ENCODE results near the gene PBRM1.

GRCh38 chr3:52671676-52672075 is 14.0 kb downstream of the PBRM1 start:
- TF ChIP-seq, protein P1, sequence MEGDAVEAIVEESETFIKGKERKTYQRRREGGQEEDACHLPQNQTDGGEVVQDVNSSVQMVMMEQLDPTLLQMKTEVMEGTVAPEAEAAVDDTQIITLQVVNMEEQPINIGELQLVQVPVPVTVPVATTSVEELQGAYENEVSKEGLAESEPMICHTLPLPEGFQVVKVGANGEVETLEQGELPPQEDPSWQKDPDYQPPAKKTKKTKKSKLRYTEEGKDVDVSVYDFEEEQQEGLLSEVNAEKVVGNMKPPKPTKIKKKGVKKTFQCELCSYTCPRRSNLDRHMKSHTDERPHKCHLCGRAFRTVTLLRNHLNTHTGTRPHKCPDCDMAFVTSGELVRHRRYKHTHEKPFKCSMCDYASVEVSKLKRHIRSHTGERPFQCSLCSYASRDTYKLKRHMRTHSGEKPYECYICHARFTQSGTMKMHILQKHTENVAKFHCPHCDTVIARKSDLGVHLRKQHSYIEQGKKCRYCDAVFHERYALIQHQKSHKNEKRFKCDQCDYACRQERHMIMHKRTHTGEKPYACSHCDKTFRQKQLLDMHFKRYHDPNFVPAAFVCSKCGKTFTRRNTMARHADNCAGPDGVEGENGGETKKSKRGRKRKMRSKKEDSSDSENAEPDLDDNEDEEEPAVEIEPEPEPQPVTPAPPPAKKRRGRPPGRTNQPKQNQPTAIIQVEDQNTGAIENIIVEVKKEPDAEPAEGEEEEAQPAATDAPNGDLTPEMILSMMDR (conservative IDR thresholded peaks at IDR 0.05 in 1 of 2, IDR thresholded peaks at IDR 0.05 in 1 of 2; ENCODE audit: low read depth in 1 of 2, low read length in 2 of 2), result no peak
- no peak for TF ChIP-seq EZH2 (IDR thresholded peaks at IDR 0.05; ENCODE audit: low read length, missing control alignments)

Measured in fibroblast of lung (primary cell).